ENCODE measurements around the gene TMEM132D. TPM values are rescaled to one million over a fixed set of nuclear protein-coding genes. Genes with fewer than 3 reads are reported as not detected.

TMEM132D gene
- total RNA-seq, 1 donor from 2014 or later: 1.0 TPM

GRCh38 chr12:129211862-129212630, 691.8 kb downstream of the TMEM132D start:
- no peak overlapping the region for H3K4me3 ChIP-seq
- intact Hi-C loops (cut with DNase I): no loop called here
- H3K27me3 ChIP-seq: no peaks in the 10 kb centered on the region
- H3K4me1 ChIP-seq: no peaks in the 10 kb centered on the region
- DNase-seq (no peak), ATAC-seq (no peak)
- H3K9me3 ChIP-seq: no peaks in the 10 kb centered on the region
- no peaks in the 10 kb centered on the region for H3K36me3 ChIP-seq
- no peak for TF ChIP-seq CTCF (IDR thresholded peaks at IDR 0.05)
- no peak overlapping the region for H3K27ac ChIP-seq

GRCh38 chr12:129208566-129208965, 695.3 kb downstream of the TMEM132D start:
- no peak for TF ChIP-seq CTCF (IDR thresholded peaks at IDR 0.05)

GRCh38 chr12:129207084-129207483, 696.7 kb downstream of the TMEM132D start:
- no peak overlapping the region for H3K4me3 ChIP-seq
- H3K27ac ChIP-seq: no peak overlapping the region
- intact Hi-C loops (cut with DNase I): no loop called here
- H3K36me3 ChIP-seq: no peaks in the 10 kb centered on the region
- no peaks in the 10 kb centered on the region for H3K4me1 ChIP-seq
- no peaks in the 10 kb centered on the region for H3K9me3 ChIP-seq
- no peaks in the 10 kb centered on the region for H3K27me3 ChIP-seq
- TF ChIP-seq CTCF (IDR thresholded peaks at IDR 0.05): no peak
- ATAC-seq (no peak), DNase-seq (no peak)

More at GRCh38 chr12:129208566-129208965, 695.3 kb downstream of the TMEM132D start:
- Histone ChIP-seq H3K9me3 (no peaks in the 10 kb centered on the region), H3K36me3 (no peaks in the 10 kb centered on the region), H3K27ac (no peak overlapping the region), H3K4me1 (no peaks in the 10 kb centered on the region), H3K4me3 (no peak overlapping the region), H3K27me3 (no peaks in the 10 kb centered on the region)
- intact Hi-C loops (cut with DNase I): no loop called here
- no peak for DNase-seq
- ATAC-seq: no peak

GRCh38 chr12:129203456-129203855, 700.4 kb downstream of the TMEM132D start:
- TF ChIP-seq CTCF (IDR thresholded peaks at IDR 0.05): no peak
- intact Hi-C loops (cut with DNase I): no loop called here
- Histone ChIP-seq H3K4me3 (no peak overlapping the region), H3K36me3 (no peaks in the 10 kb centered on the region), H3K27ac (no peak overlapping the region), H3K4me1 (no peaks in the 10 kb centered on the region), H3K27me3 (no peaks in the 10 kb centered on the region), H3K9me3 (no peaks in the 10 kb centered on the region)
- DNase-seq (no peak), ATAC-seq (no peak)

GRCh38 chr12:129202109-129202814, 701.6 kb downstream of the TMEM132D start:
- Histone ChIP-seq H3K4me1 (no peaks in the 10 kb centered on the region), H3K9me3 (no peaks in the 10 kb centered on the region), H3K36me3 (no peaks in the 10 kb centered on the region), H3K4me3 (no peak overlapping the region), H3K27me3 (no peaks in the 10 kb centered on the region), H3K27ac (no peak overlapping the region)
- intact Hi-C loops (cut with DNase I): no loop called here
- ATAC-seq (no peak), DNase-seq (no peak)
- TF ChIP-seq CTCF (IDR thresholded peaks at IDR 0.05): no peak
